ENCODE results near the gene FEM1A. TPM values are rescaled to one million over a fixed set of nuclear protein-coding genes. Genes with fewer than 3 reads are reported as not detected.

Gene FEM1A
- total and polyA plus RNA-seq, 10 of the 15 experiments (the other 5 are each of a cell fraction or from before 2014, with no cell fraction given): 0.27 to 17.4 (median 3.8) TPM

- intact Hi-C loops (cut with micrococcal nuclease; ENCODE audit: unreplicated experiment): no loop called here
- H3K36me3 ChIP-seq (ENCODE audit: control insufficient read depth in 2 of 2, insufficient read depth in 2 of 2, low read length in 1 of 2): no peaks in the 10 kb centered on the region
- no peak overlapping the region for H3K4me2 ChIP-seq (ENCODE audit: control insufficient read depth, insufficient read depth)
- in situ Hi-C loops (cut with MboI): no loop called here
- no peaks in the 10 kb centered on the region for H3K79me2 ChIP-seq (ENCODE audit: control insufficient read depth, insufficient read depth, low read length)
- ChIA-PET SMC1A (ENCODE audit: uncharacterized antibody, unreplicated experiment) (interaction anchor here (0.7 to 1.8 kb wide), 5 partner anchors 8 to 45 kb away, joined by 3 to 4 read pairs (median 3); partner anchors contain the start of gene FEM1A), POLR2A (interaction anchor here (0.6 to 1.0 kb wide), 3 partner anchors 31 to 87 kb away, joined by 3 to 5 read pairs (median 3); no protein-coding TSS in a partner anchor), RAD21 (ENCODE audit: unreplicated experiment) (no interaction called here), CTCF (interaction anchor here (0.6 to 1.4 kb wide), 4 partner anchors 8 to 22 kb away, joined by 3 to 5 read pairs (median 3); partner anchors contain the start of gene FEM1A)
- no peak overlapping the region for H3K4me3 ChIP-seq
- no TSS peak for BruUV-seq (replicated peaks)
- H4K20me1 ChIP-seq (ENCODE audit: control insufficient read depth, insufficient read depth): no peaks in the 10 kb centered on the region; the same call in 1 of the 2 replicates
- DNase-seq (ENCODE audit: low read depth, low spot score) (no peak), FAIRE-seq (peak; percentile 89), ATAC-seq (peak; percentile 29; the same call in 2 of the 3 replicates)
- no peaks in the 10 kb centered on the region; the same call in 2 of the 3 replicates for H3K9me3 ChIP-seq (replicated peaks; ENCODE audit: control insufficient read depth, insufficient read depth, low read length)
- H2AFZ ChIP-seq (ENCODE audit: control insufficient read depth, low read depth, low read length): no peak overlapping the region
- WGBS (ENCODE audit: insufficient coverage, insufficient replicate concordance, low lambda C conversion rate, missing lambda C conversion rate): 16% methylated on average over 32 of the region's 37 CpGs
- no peaks in the 10 kb centered on the region for H3K4me1 ChIP-seq (ENCODE audit: control insufficient read depth, insufficient read depth, low read length)
- peaks cover 0 to 1% of the 10 kb centered on the region in 2 experiments; a peak in 1 of 4 replicates for H3K27me3 ChIP-seq (replicated peaks in 1 of 2; ENCODE audit: control insufficient read depth in 2 of 2, insufficient read depth in 2 of 2, low read length in 1 of 2)
- H3K27ac ChIP-seq (ENCODE audit: control insufficient read depth, insufficient read depth): no peak overlapping the region
- H3K9ac ChIP-seq (ENCODE audit: control insufficient read depth, insufficient read depth, low read length): no peak overlapping the region
- no peak for TF ChIP-seq PBX3 (IDR thresholded peaks at IDR 0.05; ENCODE audit: insufficient replicate concordance, low read depth, low read length)
- TF ChIP-seq TCF7 (IDR thresholded peaks at IDR 0.05; ENCODE audit: borderline replicate concordance): no peak
- TF ChIP-seq NFXL1 (IDR thresholded peaks at IDR 0.05; ENCODE audit: borderline replicate concordance): no peak
- TF ChIP-seq REST (IDR thresholded peaks at IDR 0.05; ENCODE audit: low read depth, low read length): peak; percentile 100
- TF ChIP-seq CBX3 (IDR thresholded peaks at IDR 0.05; ENCODE audit: borderline replicate concordance, low read depth): no peak
- no peak for TF ChIP-seq KAT2A (conservative IDR thresholded peaks at IDR 0.05; ENCODE audit: control insufficient read depth, low read depth, low read length)
- 0 out of 2 replicates have a peak, but pooled peaks have one; percentile 30 for TF ChIP-seq CREB1 (IDR thresholded peaks at IDR 0.05; ENCODE audit: low read depth)
- peak; percentile 56 for TF ChIP-seq NBN (IDR thresholded peaks at IDR 0.05)
- TF ChIP-seq SRF (IDR thresholded peaks at IDR 0.05; ENCODE audit: low read depth in 2 of 2, low read length in 2 of 2): no peak
- no peak for TF ChIP-seq BMI1 (IDR thresholded peaks at IDR 0.05; ENCODE audit: borderline replicate concordance)
- TF ChIP-seq BRCA1 (IDR thresholded peaks at IDR 0.05; ENCODE audit: low read depth, low read length): no peak
- peak; percentile 60 for TF ChIP-seq RUNX3 (IDR thresholded peaks at IDR 0.05; ENCODE audit: low read length)
- TF ChIP-seq ZBTB33 (IDR thresholded peaks at IDR 0.05): peak; percentile 99
- no peak for TF ChIP-seq NR2C2 (IDR thresholded peaks at IDR 0.05; ENCODE audit: borderline replicate concordance, control insufficient read depth, insufficient read length, low read depth)
Measured at GRCh38 chr19:4768934-4769777, 22.4 kb upstream of the FEM1A start.

Data from GM12878 (cell line).